BLaER1 (cell line): ENCODE results near the gene SMC1B.
A peak's percentile ranks its signal among the peaks of the same experiment; 100 is the strongest.

Experiments
- H3K27ac ChIP-seq: shearing (Covaris generic); formaldehyde crosslinking; 2 replicates; pipeline ENCODE4 v1.8.1; 2022
- H3K27me3 ChIP-seq: shearing (Covaris generic); formaldehyde crosslinking; 2 replicates; pipeline ENCODE4 v1.8.1; 2022
- H3K36me3 ChIP-seq: shearing (Covaris generic); formaldehyde crosslinking; 2 replicates; pipeline ENCODE4 v1.8.1; 2022
- H3K4me1 ChIP-seq: shearing (Covaris generic); formaldehyde crosslinking; 2 replicates; pipeline ENCODE4 v1.8.1; 2022
- H3K4me2 ChIP-seq: shearing (Covaris generic); formaldehyde crosslinking; 2 replicates; pipeline ENCODE4 v1.8.1; 2022
- H3K4me3 ChIP-seq: shearing (Covaris generic); formaldehyde crosslinking; 2 replicates; pipeline ENCODE4 v1.8.1; 2022
- H3K9ac ChIP-seq: shearing (Covaris generic); formaldehyde crosslinking; 2 replicates; pipeline ENCODE4 v1.8.1; 2022
- H3K9me3 ChIP-seq: shearing (Covaris generic); formaldehyde crosslinking; 2 replicates; pipeline ENCODE4 v1.8.1; 2022
- H4K20me1 ChIP-seq: shearing (Covaris generic); formaldehyde crosslinking; 2 replicates; pipeline ENCODE4 v1.8.1; 2022
- Cebpa-rat ChIP-seq: shearing (Covaris generic); IDR thresholded peaks from 2 replicates; pipeline ENCODE4 v1.8.1; 2022

Gene SMC1B

DNA sequence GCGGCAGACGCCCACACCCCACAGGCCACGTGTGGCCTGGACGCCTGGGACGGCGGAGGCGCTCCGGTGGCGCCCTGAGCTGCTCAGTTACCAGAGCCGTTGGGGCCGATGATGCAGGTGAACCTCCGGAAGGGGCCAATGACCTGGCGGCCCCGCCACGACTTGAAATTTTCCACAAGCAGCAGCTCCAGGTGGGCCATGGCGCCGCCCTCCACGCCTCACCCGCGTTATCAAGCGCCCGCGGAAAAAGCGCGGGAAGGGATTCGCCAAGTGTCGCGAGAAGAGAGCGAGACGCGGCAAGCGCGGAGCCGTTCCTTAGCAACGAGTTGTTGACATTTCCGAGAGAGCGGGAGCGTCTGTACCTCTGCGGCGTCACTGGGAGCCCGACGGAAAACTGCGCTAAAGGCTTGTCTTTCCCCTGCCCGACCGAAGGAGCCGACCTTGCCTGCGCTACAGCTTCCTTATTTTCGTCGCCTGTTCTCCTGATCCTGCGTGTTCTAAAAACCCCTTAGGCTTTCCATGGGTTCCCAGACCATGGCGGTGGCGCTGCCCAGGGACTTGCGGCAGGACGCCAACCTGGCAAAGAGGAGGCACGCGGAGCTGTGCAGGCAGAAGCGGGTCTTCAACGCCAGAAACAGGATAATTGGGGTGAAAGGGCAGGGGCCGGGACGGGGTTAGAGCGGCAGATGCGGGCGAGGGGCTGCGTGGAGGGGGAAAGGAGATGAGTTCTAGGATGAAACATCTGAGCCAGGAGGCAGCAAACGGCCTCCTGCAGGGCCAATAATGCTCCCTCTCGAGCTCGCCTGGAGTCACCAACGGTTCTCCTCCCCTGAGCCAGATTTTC lies at the start of gene SMC1B, which contains the start of gene RIBC2:
SMC1B (minus strand) TSS at position 232 of the 844 bp plus-strand sequence; CDS start at position 200, 32 bp downstream.
RIBC2 (plus strand) TSS at position 326 of the 844 bp plus-strand sequence; CDS start at position 520, 194 bp downstream.
- Histone ChIP-seq H3K4me3 (peak within 1 kb of the TSS; percentile 35), H3K27ac (0 out of 2 replicates have a peak within 1 kb of the TSS, but pooled peaks have one; percentile 5), H3K27me3 (peaks cover 22% of the 10 kb centered on the region), H4K20me1 (no peaks in the 10 kb centered on the region), H3K9ac (peak within 1 kb of the TSS; percentile 27; the same call in 1 of the 2 replicates), H3K4me2 (peak within 1 kb of the TSS; percentile 61), H3K9me3 (peaks cover 12% of the 10 kb centered on the region), H3K36me3 (no peaks in the 10 kb centered on the region), H3K4me1 (peaks cover 21% of the 10 kb centered on the region)
- TF ChIP-seq Cebpa-rat = no peak

DNA sequence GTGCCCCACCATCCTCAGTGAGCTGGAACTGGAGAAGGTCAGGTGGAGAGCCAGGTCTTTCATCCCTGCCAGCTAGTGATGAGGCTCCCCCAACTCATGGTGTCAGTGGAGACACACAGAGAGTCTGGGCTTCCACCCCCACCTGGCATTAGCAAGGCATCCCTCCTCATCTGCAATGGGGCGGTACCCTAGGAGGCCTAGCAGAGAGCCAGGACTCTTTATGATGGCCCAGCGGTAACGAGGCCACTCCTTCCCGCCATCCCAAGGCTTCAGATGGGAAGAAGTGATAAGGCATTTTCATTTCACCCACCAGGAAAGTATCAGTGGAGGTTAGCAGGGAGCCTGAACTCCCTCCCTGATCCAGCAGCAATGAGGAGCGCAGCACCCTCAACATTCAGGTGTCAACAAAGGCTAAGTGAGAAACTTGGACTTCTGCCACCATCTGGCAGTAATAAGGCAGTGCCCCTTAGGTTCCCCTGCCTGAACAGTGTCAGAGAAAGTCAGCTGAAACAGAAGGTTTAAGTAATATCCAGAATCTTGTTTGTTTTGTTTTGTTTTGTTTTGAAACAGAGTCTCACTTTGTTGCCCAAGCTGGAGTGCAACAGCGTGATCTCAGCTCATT lies 48.7 kb upstream of the SMC1B start:
- no peak overlapping the region for H3K9ac ChIP-seq
- H3K4me2 ChIP-seq = no peak overlapping the region
- H3K36me3 ChIP-seq = no peaks in the 10 kb centered on the region
- peaks cover 16% of the 10 kb centered on the region for H3K9me3 ChIP-seq
- peaks cover 26% of the 10 kb centered on the region for H3K4me1 ChIP-seq
- H4K20me1 ChIP-seq = no peaks in the 10 kb centered on the region
- no peak overlapping the region for H3K4me3 ChIP-seq
- TF ChIP-seq Cebpa-rat = no peak
- H3K27ac ChIP-seq = no peak overlapping the region
- no peaks in the 10 kb centered on the region for H3K27me3 ChIP-seq

DNA sequence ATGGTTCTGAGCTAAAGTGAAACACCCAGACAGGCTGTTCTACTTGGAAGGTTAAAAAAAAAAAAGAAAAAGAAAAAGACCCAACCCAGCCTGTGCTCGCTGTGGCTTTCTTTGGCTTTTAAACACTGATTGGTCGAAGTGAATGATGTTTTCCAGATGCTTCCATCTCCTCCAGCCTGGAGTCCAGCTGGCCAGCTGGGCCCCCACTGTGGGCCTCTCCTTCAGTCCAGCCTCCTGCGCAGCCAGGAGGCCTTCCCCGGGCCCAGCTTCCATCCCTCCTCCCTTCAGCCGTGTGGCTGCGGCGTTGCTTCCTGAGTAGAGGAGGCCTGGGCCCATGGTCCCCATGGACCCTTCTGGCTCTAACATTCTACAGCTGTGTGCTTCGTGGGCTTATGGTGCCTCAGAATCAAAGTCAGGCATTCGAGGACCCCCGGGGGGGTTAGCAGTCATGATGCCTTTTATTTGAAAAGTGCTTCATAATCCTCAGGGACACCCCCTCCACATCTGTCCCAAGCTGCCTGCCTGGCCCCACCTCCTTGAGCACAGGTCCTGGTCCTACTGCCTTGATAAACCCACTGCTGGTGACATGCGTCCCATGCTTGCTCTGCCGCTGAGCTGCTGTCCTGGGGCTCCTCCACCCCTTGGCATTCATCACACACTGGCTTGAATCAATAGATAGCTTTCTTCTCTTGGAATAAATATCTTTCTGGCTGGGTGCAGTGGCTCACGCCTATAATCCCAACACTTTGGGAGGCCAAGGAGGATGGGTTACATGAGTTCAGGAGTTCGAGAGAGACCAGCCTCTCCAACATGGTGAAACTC lies 47.1 kb upstream of the SMC1B start:
- peaks cover 26% of the 10 kb centered on the region for H3K4me1 ChIP-seq
- peak overlapping the region; percentile 50; the same call in 1 of the 2 replicates for H3K27ac ChIP-seq
- no peak for TF ChIP-seq Cebpa-rat
- H3K9me3 ChIP-seq = peaks cover 10% of the 10 kb centered on the region
- H3K36me3 ChIP-seq = no peaks in the 10 kb centered on the region
- H4K20me1 ChIP-seq = no peaks in the 10 kb centered on the region
- H3K4me2 ChIP-seq = peak overlapping the region; percentile 73
- no peak overlapping the region for H3K4me3 ChIP-seq
- no peaks in the 10 kb centered on the region for H3K27me3 ChIP-seq
- H3K9ac ChIP-seq = peak overlapping the region; percentile 11; the same call in 1 of the 2 replicates

DNA sequence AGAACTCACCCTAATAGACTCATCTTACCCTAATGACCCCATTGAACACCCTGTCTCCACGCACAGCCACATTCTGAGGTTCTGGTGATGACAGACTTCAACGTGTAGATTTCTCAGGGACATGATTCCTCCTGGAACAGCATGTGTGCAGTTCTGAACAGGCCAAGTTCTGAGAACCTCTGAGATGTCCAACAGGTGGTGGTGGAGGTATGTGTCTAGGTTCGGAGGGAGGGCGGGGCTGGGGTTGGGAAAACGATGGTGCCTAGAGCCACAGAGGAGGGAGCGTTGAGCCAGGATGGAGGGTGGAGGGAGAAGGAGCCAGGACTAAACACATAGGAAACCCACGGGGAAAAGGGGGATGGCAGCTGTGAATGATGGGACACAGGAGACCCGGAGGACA lies 45.8 kb upstream of the SMC1B start:
- Histone ChIP-seq H3K4me1 (peaks cover 26% of the 10 kb centered on the region), H3K27me3 (no peaks in the 10 kb centered on the region), H3K4me3 (no peak overlapping the region), H3K9me3 (peaks cover 10% of the 10 kb centered on the region), H3K9ac (no peak overlapping the region), H3K4me2 (no peak overlapping the region), H4K20me1 (no peaks in the 10 kb centered on the region), H3K36me3 (no peaks in the 10 kb centered on the region), H3K27ac (no peak overlapping the region; the same call in 1 of the 2 replicates)
- no peak for TF ChIP-seq Cebpa-rat

GRCh38 chr22:45458532-45458931 lies 45.1 kb upstream of the SMC1B start:
- no peaks in the 10 kb centered on the region for H3K27me3 ChIP-seq
- H3K36me3 ChIP-seq = no peaks in the 10 kb centered on the region
- H3K4me2 ChIP-seq = no peak overlapping the region
- H3K9ac ChIP-seq = no peak overlapping the region
- no peaks in the 10 kb centered on the region for H4K20me1 ChIP-seq
- peaks cover 26% of the 10 kb centered on the region for H3K4me1 ChIP-seq
- no peak for TF ChIP-seq Cebpa-rat
- no peak overlapping the region for H3K4me3 ChIP-seq
- H3K27ac ChIP-seq = no peak overlapping the region
- peaks cover 5% of the 10 kb centered on the region for H3K9me3 ChIP-seq

DNA sequence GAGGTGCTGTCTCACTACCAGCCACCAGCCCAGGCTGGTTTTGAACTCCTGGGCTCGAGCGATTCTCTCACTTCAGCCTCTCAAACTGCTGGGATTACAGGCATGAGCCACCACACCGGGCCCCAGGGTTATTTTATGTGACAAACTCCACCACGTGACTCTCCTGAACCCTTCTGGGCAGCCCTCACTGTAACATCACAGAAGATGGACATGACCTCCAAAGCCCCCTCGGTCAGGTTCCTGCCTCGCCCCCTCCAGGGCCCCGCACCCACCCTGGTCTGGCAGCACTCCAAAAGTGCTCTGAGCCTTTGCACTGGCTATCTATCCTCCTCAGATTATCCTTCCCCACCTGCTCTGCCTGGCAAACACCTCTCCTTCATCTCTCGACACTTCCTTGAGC lies 43.4 kb upstream of the SMC1B start:
- Histone ChIP-seq H3K9ac (no peak overlapping the region), H3K36me3 (no peaks in the 10 kb centered on the region), H3K4me3 (no peak overlapping the region), H3K4me1 (peaks cover 24% of the 10 kb centered on the region), H4K20me1 (no peaks in the 10 kb centered on the region), H3K9me3 (no peaks in the 10 kb centered on the region), H3K27ac (no peak overlapping the region), H3K4me2 (no peak overlapping the region), H3K27me3 (no peaks in the 10 kb centered on the region)
- TF ChIP-seq Cebpa-rat = no peak

DNA sequence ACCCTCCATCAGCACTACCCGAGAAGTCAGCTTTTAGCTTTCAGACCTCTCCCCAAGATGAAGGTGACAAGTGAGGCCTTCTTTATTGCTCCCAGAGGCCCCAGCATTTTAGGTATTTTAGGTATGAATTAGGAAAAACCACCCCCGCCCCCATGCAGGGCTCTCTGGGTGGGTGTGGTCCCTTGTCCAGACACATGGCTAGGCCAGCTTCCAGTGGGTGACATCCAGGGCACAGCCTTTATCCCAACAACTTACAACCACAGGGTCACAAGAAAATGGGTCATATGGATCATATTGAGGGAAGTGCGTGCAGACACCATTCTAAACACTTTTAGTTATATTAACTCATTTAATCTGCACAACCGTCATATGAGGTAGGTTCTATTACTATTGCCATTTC lies 42.2 kb upstream of the SMC1B start:
- Histone ChIP-seq H3K4me1 (peaks cover 12% of the 10 kb centered on the region), H3K9me3 (no peaks in the 10 kb centered on the region), H3K27me3 (no peaks in the 10 kb centered on the region), H3K27ac (no peak overlapping the region), H3K36me3 (no peaks in the 10 kb centered on the region), H3K4me2 (no peak overlapping the region), H3K9ac (no peak overlapping the region), H3K4me3 (no peak overlapping the region), H4K20me1 (no peaks in the 10 kb centered on the region)
- TF ChIP-seq Cebpa-rat = no peak

- H3K4me3 ChIP-seq = no peak overlapping the region
- TF ChIP-seq Cebpa-rat = no peak
- H3K36me3 ChIP-seq = no peaks in the 10 kb centered on the region
- H3K27me3 ChIP-seq = no peaks in the 10 kb centered on the region
- H3K9ac ChIP-seq = no peak overlapping the region
- H4K20me1 ChIP-seq = no peaks in the 10 kb centered on the region
- H3K9me3 ChIP-seq = no peaks in the 10 kb centered on the region
- H3K4me1 ChIP-seq = peaks cover 8% of the 10 kb centered on the region
- no peak overlapping the region for H3K4me2 ChIP-seq
- no peak overlapping the region for H3K27ac ChIP-seq
These were observed 41.8 kb upstream of the SMC1B start for GRCh38 chr22:45455212-45455611.

DNA sequence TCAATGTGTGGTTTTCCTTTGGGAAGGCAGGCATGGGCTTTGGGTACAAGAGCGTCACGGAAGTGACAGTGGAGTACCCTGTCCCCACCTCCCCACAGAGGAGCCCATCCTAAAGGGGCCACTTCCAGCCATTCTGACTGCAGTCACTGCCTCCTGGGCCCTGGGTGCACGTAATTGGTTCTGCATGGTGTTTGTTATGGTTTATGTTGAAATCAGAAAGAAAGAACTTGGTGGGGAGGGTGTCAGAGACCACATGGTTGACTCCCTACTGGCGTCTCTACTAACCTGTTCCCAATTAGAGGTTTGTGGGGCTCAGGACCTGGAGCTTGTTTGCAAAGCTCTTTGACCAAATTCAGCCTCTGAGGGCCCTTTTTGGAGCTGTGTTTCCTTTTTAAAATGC lies 40.9 kb upstream of the SMC1B start:
- Histone ChIP-seq H3K27me3 (no peaks in the 10 kb centered on the region), H3K9me3 (no peaks in the 10 kb centered on the region), H4K20me1 (no peaks in the 10 kb centered on the region), H3K9ac (no peak overlapping the region), H3K36me3 (no peaks in the 10 kb centered on the region), H3K4me2 (no peak overlapping the region), H3K27ac (no peak overlapping the region), H3K4me1 (no peaks in the 10 kb centered on the region), H3K4me3 (no peak overlapping the region)
- no peak for TF ChIP-seq Cebpa-rat
